IPS-18c (cell line): ENCODE data around the gene DNAJB12.
"Not testable (repeated sequence)": the region's sequence is repeated elsewhere in the genome, so short reads cannot be mapped to it uniquely, and the experiment has no call there.

ENCODE experiments used
- H3K4me3 ChIP-seq: 2 replicates; pipeline ENCODE4 v1.7.0; 2013; ENCODE audit warnings: low read depth, mild to moderate bottlenecking, low read length, moderate library complexity; ENCODE audit not compliant: insufficient read depth
- H3K9me3 ChIP-seq: one replicate; pipeline ENCODE4 v1.6.1; 2013; ENCODE audit warnings: mild to moderate bottlenecking, low read length, moderate library complexity; ENCODE audit not compliant: control insufficient read depth, insufficient read depth

DNAJB12 gene

DNA sequence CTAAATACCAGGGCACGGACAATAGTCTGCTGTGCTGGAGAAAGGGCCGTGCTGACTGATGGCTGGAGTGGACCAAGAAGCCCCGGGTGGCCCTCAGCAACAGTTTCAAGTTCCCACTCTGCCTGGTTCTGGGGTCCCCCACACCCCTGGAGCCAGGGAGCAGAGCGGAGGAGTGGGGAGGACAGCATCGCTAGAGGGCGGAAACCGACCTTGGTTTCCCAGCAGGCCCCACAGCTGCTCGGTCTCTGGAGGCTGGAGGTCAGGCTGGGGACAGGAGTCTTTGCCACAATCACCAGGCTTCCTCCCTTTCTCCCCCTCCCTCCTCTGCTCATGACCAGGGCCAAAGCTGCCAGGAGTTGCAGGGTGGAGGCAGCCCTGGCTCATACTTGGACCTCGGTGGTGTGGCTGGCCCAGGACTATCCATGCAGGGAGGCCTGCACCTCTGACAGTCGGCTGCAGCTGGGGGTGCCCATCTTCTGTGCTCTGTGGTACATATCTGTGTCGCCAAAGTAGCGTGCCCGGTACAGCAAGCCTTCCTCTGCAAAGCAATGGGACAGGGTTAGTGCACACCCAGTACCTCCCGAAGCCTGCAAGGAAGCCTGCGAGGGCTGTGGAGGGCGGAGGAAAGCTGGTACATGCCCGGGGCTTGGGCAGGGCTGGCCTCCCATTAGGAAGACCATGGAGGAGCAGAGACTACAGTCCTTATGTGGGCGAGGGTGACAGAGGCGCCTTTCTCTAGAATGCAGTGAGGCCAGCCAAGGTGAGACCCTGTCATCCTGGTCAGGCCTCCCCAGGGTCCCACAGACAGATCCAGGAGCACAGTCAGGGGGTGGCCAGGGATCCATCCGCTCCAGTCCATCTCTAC is 19.1 kb downstream of the DNAJB12 start:
- Histone ChIP-seq H3K9me3 (no peaks in the 10 kb centered on the region), H3K4me3 (no peak overlapping the region)

GRCh38 chr10:72334825-72335393 is 19.8 kb downstream of the DNAJB12 start:
- H3K4me3 ChIP-seq, result no peak overlapping the region; the same call in 1 of the 2 replicates

GRCh38 chr10:72334196-72334824 is 20.4 kb downstream of the DNAJB12 start:
- no peak overlapping the region; the same call in 1 of the 2 replicates for H3K4me3 ChIP-seq
- peaks cover 2% of the 10 kb centered on the region for H3K9me3 ChIP-seq

More at GRCh38 chr10:72334825-72335393, 19.8 kb downstream of the DNAJB12 start:
- H3K9me3 ChIP-seq, result peaks cover 2% of the 10 kb centered on the region

GRCh38 chr10:72333112-72334015 is 21.4 kb downstream of the DNAJB12 start:
- Histone ChIP-seq H3K9me3 (peaks cover 2% of the 10 kb centered on the region), H3K4me3 (no peak overlapping the region)

DNA sequence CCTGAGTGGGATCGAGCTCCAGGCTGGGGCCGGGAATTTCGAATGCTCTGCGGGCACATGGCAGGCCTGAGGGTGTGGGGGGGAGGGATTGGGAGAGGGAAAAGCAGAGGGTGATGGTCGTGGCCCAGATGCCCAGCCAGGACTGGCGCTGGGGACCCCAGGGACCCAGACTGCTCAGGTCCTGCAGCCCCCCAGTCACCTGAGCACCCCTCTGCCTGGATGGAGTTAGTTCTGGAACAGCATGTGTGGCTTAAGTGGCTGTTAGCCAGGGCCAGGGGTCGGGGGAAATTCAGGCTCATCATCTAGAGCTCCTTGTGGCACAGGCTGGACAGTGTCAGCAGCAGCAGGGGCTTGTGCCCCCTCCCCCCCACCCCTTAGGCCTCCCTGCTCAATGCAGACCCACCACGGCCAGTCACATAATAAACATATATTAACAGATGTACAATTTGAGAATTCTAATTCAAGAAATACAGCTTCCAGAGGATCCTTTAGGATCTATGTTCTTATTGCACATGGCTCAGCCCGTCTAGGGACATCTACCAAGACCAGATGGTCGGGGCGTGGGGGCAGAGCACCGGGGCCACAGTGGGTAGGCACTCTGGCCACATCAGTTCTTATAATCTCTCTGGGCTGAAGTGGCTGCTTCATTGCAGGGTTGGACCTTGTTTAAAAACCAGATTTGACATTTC is 22.2 kb downstream of the DNAJB12 start:
- H3K9me3 ChIP-seq, result peaks cover 2% of the 10 kb centered on the region
- no peak overlapping the region; the same call in 1 of the 2 replicates for H3K4me3 ChIP-seq

GRCh38 chr10:72331575-72332422 is 22.9 kb downstream of the DNAJB12 start:
- Histone ChIP-seq H3K4me3 (no peak overlapping the region; the same call in 1 of the 2 replicates), H3K9me3 (peaks cover 2% of the 10 kb centered on the region)

- no peak overlapping the region for H3K4me3 ChIP-seq
Measured at GRCh38 chr10:72330069-72330426, 24.7 kb downstream of the DNAJB12 start.

GRCh38 chr10:72329290-72330068 is 25.2 kb downstream of the DNAJB12 start:
- H3K9me3 ChIP-seq, result peaks cover 2% of the 10 kb centered on the region
- no peak overlapping the region for H3K4me3 ChIP-seq

More at GRCh38 chr10:72330069-72330426, 24.7 kb downstream of the DNAJB12 start:
- H3K9me3 ChIP-seq, result peaks cover 2% of the 10 kb centered on the region

- Histone ChIP-seq H3K4me3 (no peak overlapping the region), H3K9me3 (peaks cover 2% of the 10 kb centered on the region)
Measured at GRCh38 chr10:72328829-72329204, 25.9 kb downstream of the DNAJB12 start.

DNA sequence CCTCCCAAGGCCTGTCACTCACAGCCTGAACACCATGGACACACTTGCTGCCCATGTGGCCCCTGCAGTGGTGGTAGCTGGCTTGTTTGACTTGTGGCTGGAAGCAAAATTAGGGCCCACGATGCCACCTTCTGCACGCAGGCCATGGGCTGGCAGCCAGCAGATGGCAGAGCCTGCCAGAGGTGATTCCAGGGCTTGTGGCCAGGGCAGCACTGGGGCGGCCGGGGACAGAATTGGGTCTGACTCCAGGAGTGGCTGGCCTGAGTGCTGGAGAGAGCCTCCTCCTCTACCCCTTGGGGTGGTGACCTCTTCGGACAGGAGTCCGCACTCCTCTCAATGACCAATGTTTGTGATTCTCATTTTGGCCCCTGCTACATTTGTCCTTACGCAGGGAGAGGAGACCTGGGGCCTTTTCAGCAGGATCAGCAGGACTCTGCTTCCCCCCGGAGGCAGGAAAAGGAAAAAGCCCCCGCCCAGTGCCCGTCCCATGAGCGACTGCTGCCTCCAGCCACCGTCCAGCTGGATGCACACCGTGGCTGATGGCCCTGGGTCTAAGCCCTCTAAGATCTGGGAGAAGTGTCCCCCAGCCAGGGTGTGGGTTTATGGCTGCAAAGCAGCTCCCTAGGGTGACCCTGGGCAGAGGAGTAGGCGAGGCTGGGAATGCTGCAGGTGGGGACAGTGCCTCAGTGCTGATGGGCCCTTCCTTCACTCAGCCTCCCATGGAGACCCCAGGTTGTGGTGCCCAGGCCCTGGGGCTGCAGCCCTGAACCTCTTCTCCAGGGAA is 26.5 kb downstream of the DNAJB12 start:
- Histone ChIP-seq H3K9me3 (peaks cover 2% of the 10 kb centered on the region), H3K4me3 (no peak overlapping the region)

DNA sequence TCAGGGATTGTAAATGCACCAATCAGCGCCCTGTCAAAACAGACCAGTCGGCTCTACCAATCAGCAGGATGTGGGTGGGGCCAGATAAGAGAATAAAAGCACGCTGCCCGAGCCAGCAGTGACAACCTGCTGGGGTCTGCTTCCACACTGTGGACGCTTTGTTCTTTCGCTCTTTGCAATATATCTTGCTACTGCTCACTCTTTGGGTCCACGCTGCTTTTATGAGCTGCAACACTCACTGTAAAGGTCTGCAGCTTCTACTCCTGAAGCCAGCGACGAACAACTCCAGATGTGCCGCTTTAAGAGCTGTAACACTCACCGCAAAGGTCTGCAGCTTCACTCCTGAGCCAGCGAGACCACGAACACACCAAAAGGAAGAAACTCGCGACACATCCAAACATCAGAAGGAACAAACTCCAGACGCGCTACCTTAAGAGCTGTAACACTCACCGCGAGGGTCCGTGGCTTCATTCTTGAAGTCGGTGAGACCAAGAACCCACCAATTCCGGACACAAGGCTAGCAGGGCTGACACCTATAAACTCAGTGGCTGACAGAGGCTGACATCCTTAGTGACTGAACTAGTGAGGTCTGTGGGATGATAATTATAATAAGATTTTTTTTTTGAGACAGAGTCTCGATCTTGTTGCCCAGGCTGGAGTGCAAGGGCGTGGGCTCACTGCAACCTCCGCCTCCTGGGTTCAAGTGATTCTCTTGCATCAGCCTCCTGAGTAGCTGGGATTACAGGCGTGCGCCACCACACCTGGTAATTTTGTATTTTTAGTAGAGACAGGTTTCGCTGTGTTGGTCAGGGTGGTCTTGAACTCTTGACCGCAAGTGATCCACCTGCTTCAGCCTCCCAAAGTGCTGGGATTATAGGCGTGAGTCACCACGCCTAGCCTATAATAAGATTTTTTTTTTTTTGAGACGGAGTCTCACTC is 27.8 kb downstream of the DNAJB12 start:
- H3K9me3 ChIP-seq, H3K4me3 ChIP-seq: not testable (repeated sequence)

DNA sequence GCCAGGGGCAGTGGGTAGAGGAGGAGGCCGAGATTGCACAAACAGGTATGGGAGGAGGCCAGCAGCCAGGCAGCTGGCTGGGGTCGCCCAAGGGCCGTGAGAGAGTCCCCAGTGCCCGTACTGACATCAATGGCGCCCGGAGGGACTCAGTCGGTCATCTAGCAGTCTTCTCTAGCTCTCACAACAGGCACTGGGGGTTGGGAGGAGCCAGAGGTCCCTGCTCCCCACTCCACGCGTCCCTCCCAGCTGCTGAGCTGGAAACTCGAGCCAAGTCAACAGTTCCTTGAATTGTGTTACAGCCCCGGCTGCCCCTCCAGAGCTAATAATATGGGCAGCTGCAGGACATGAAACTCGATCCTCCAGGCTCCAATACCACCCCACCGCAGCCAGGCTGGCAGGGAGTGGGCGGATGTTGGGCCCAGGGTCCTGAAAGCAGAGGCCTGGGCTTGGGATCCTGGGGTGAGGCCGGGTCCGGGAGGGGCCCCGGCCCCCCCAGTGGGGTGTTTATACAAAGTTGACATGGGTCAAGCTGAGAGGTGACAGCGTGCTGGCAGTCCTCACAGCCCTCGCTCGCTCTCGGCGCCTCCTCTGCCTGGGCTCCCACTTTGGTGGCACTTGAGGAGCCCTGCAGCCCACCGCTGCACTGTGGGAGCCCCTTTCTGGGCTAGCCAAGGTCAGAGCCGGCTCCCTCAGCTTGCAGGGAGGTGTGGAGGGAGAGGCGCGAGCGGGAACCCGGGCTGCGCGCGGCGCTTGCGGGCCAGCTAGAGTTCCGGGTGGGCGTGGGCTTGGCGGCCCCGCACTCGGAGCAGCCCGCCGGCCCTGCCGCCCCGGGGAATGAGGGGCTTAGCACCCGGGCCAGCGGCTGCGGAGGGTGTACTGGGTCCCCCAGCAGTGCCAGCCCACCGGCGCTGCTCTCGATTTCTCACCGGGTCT is 29.2 kb downstream of the DNAJB12 start:
- not testable (repeated sequence) for H3K9me3 ChIP-seq, H3K4me3 ChIP-seq

- Histone ChIP-seq H3K4me3 (no peak overlapping the region), H3K9me3 (no peaks in the 10 kb centered on the region)
Measured at GRCh38 chr10:72323771-72324191, 30.9 kb downstream of the DNAJB12 start.
